HG02852 (cell line): ENCODE results near the gene FAM114A1.
A peak's percentile ranks its signal among the peaks of the same experiment; 100 is the strongest.

Source experiments
- ATAC-seq: cut with Tn5 transposase; IDR thresholded peaks from one replicate; pipeline ENCODE4 v1.9.1; 2021; ENCODE audit warnings: mild to moderate bottlenecking, moderate library complexity; ENCODE audit not compliant: unreplicated experiment

Gene FAM114A1

DNA sequence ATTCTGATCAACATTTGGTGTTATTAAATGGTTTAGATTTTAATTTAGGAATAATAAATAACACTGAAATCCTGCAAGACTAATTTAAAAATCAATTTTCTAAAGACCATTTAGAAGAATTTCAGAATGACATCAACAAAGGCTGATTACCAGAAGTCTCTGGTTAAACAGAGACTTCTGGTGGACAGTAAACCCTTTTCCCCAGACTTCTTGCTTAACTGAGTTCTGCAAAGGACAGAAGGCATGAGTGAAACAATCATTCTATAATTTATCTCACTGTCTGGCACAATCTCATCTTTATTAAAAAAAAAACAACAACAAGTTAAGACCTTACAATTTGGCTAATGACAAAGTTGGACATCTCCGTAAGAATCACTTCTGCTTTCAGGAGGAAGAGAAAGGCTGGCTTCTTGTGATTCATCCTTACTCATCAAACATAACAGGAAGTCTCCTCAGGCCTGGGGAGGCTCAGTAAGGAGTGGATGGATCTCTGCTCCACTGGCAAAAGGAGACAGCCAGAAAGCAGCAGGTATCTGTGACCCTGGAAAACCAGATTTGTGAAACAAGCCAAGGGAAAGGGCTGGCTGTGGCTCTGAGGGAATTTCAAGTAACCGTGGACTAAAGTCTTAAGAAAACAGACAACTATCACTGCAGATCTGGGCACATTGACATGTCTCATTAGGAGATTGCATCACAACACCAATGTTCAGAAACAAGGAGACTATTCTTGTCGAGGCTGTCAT, 10.1 kb upstream of the FAM114A1 start:
- peak; percentile 73 for ATAC-seq

DNA sequence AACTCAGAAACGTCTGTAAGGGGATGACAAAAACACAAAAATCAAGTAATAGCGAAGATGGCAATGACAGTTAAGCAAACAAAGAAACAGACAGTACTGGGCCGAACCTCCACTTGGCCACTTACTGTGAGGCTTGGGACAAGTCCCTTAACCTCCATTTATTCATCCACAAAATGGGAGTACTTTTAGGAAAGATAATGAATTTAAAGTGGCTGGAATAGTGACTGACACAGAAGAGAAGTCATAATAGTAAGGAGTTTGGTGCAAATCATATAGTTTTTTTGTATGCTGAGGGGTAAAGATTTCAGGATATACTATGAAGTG, 9.5 kb upstream of the FAM114A1 start:
- ATAC-seq: no peak

DNA sequence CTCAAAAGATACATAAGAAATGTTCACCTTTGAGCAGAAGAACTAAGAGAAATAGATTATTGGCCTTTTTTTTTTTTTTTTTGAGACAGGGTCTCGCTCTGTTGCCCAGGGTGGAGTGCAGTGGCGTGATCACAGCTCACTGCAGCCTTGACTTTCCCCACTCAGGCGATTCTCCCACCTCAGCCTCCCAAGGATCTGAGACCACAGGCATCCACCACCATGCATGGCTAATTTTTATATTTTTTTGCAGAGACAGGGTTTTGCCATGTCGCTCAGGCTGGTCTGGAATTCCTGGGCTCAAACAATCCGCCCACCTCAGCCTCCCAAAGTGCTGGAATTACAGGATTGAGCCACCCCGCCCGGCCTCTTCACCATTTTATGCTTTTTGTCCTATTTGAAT, 8.1 kb upstream of the FAM114A1 start:
- no peak for ATAC-seq

DNA sequence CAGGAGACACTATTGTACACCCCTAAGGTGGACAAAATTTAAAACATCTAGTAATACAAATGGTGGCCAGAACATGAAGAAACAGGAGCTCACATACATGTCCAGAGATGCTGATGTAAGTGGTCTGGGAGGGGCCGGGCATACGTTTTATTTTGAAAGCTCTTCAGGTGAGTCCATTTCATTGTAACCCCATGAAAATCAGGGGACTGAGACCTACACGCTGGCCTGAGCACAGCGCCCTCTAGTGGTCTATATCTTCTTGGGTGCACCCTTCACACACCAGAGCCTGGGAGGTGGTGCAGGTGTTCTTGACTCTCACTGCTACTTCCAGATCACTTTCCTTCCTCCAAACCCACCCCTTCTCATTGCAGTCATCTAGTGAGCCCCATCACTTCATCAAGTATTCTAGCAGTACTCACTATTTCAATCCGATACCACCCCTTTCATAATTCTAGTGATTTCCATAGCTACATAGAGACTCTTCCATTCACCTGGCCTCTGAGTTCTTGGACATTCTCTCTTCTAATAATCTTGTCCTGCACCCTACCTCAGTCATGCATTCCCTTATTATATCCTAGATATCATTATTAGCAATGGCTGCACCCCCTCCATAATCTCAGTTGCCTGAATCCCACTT, 6.7 kb upstream of the FAM114A1 start:
- ATAC-seq: peak; percentile 50

DNA sequence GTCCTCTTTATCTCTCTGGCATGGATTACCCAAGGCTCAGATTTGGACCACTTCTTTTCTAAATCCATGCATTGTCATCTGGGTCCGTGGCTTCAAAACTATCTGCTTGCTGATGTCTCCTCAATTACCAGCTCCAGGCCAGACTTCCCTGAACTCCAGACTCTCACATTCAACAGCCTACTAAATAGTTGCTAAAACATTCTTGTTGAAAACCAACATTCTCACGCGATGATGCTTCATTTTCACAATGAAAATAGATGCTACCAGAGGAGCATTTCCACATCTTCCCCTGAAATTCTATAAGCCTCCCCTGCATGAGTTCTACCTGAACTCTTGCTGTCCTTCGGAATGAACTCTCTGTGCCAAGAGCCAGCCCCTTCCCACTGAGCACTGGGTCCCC, 5.8 kb upstream of the FAM114A1 start:
- ATAC-seq: no peak

DNA sequence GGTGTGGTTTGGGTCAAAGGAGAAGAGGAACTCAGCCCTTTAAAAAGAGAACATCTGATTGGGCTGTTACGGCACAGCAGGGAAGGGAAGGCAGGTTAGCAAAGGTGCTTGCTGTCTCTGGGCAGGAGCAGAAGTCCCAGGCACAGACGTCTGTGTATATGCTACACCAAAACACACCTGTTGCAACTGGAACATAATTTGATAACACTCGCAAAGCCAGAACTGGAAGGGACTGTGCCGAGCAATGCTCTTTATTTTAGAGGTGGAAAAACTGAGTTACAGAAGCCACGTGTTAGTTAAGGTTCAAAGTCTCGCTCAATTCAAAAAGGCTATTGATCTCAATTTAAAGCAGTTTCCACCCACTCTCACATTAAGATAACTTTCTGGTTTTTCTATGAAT, 2.2 kb upstream of the FAM114A1 start:
- no peak for ATAC-seq

DNA sequence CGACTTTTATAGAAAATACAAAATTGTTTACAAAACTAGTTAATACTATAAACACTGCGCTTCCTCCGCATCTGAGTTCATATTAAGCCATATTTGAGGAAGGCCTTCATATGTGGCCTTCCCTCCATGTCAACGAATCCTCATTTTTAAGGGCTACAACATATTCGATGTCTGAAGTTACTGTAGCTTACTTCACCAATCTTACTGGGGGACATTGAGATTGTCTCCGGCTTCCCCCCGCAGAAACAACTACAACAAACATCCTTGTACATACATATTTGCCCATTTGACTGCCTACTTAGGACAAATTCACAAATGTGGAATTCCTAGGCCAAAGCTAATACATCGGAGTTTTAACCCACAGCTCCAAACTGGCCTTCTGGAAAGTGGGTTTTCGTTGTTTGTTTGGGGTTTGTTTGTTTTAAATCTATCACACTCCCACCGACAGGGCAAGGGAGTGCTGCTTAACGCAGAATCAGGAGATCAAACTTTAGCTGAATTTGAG, 581 bp upstream of the FAM114A1 start:
- ATAC-seq: peak; percentile 21

DNA sequence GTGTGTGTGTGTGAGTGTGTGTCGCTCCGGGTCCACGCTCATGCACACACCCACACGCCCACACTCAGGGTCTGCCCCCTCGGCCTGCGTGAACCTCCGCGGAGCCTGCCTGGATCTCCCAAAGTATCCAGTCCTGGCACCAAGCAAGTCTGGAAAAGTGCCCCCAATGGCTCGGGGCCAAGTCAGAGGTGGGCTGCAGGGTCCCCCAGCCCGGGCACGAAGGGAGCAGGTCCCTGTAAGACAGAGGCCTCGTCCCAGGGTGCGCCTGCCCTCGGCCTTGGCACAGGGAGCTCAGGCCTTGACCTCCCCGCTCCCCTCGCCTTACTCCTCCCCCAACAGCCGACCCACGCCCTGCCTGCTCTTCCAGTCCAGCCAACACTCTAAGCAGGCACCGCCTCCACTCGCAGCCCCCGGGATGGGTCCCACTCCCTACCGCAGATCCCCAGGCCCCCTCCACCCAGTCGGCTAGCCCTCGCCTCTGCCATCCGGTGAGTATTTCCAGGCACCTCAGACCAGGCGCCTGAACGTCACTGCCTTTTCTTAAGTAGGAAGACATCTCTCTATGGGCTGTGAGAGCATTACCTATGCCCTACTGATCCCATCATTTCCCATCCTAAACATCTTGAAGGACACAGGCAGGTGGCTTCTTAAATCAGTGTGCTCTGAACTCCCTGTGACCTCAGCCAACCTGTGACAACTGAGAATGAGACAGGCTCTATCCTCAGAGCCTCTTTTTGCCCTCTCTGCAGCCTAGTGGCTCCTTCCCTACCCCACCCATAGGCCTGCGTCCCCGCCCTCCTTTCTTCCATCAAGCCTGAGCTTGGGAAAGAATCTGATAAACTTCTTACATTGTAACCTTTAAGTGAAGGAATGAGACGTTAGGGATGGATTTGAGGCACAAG, 704 bp downstream of the FAM114A1 start:
- no peak for ATAC-seq

DNA sequence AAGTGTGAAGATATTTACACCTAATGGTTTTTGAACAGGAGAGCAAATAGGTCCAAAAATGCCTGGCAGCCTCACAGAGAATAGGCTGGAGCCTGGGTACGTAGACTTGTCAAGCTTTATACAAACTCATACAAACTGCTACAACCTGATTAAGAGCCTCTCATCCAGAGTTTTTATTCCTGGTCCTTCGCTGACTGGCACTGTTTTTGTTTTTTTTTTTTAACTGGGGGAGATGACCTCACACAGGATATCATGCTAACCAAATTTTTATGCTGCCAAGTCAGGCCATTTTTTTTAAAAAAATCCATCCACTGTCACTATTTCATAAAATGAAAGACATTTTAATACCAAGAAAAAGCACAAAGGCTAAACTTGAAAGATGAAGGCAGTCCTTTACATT, 1.9 kb downstream of the FAM114A1 start:
- no peak for ATAC-seq

DNA sequence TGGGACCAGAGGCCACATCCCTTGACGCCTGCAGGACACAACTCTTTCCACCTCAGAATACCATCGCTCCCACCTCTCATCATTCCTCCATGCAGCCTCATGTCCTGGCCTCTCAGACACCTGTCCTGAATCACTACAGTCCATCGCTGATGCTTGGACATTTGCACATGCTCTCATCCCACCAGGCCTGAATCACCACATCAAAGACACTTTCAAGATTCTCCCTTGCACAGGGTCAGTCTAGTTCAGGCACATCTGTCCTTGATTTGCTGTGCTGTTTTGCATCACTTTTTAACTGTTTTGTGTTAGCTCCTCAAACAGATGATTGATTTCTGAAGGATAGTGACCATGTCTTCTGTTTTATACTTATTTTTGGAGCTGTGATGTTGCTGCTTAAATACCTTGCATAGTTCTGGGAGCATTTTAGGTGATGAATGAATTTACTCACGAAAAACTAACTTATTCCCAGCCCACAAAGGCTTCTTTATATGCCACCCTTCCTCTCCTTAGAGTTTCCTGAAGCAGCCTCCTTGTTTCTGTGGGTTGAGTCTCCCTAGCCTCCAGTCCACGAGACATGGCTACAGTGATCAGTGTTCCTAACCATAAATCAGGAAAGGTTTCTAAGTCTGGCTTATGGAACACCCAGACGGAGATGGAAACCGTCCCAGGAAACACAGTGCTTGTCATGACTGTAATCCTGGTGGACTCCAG, 2.6 kb downstream of the FAM114A1 start:
- ATAC-seq: no peak

DNA sequence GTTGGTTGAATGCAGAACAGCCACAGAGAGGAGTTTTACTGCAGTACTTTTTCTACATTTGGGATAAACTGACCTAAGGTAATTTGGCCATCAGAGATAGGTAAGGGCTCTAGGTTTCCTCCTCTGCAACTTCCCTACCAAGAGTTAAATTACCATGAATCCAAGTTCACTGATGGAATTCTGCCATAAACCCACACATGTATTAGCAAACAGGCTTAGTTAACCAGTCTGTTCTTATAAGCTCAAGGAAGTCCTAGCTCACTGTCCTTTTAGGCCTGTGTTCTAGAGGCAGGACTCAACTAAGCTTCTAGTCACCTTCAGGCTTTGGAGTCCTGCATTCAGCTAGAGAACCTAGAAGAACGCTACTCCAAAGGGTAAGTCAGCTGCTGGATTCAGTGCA, 4.0 kb downstream of the FAM114A1 start:
- ATAC-seq: no peak

DNA sequence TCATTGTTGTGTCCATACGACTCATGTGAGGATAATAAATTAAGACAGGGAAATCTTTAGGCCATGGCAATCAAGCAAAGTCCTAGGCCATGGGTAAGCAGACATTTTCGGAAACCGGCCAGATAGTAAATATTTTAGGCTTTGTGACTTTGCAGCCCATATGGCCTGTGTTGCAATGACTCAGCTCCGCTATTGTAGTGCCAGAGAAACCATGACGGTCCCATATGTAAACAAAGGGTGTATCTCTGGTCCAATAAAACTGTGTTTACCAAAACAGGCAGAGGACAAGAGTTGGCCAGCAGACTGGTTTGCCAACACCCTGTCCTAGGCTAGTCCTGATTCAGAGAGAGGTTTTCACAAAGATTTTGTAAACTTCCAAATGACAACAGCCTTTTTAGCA, 5.0 kb downstream of the FAM114A1 start:
- ATAC-seq: no peak

DNA sequence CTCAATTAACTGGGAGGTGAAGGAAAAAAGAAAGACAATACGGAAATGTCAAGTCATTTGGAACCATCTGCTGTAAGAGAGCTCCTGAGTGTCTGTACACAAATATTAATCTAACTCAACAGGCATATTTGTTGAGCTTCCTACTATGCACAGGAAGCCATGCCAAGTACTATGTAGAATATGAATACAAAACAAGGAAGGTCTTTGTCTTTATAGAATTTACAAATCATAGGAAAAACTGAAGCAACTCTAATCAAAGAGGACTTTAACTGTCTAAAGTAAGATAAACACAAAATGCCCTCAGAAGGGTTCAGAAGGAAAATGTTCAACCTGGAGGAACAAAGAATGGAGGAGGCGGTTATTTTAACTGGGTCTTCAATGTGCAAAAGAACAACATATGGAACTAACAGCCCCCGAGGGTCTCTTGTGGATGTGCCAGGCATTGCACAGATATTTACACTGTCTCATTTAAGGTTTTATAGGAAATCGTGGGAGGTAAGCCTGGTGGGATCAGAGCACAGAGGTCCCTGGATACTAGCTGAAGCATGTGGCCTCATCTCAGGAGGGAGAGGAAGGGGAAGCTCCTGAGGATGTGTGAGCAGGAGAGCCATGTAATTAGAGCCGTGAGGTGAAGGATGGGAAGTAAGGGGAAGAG, 5.8 kb downstream of the FAM114A1 start:
- no peak for ATAC-seq

DNA sequence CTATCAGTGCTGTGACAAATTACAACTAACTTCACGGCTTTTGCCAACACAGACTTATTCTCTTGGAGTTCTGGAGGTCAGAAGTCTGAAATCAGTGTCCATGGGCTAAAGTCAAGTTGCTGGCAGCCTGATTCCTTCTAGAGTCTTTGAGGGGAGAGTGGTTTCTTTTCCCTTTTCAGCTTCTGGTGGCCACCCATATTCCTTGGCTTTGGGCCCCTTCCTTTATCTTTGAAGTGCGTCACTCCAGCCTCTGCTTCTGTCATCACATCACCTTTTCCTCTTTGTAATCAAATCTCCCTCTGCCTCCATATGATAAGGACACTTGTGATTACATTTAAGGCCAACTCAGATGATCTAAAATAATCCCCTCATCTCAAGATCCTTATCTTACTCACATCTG, 9.0 kb downstream of the FAM114A1 start:
- ATAC-seq: no peak

DNA sequence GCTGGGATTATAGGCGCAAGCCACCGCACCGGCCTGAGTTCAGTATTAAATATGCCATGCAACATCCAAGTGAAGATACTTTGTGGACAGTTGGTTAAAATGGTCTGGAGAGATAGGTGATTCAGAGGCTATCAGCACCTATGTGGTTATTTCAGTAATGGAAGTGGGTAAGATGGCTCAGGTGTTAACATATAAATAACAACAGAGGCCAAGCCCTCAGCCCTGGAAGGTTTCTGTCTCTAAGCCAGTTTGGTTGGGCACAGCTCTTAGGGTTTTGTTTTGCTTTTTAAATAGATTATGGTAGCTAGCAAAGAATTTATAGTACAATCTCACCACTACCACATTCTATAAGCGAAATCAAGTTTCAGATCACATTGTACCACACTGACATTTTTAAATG, 16.6 kb downstream of the FAM114A1 start:
- ATAC-seq: no peak

DNA sequence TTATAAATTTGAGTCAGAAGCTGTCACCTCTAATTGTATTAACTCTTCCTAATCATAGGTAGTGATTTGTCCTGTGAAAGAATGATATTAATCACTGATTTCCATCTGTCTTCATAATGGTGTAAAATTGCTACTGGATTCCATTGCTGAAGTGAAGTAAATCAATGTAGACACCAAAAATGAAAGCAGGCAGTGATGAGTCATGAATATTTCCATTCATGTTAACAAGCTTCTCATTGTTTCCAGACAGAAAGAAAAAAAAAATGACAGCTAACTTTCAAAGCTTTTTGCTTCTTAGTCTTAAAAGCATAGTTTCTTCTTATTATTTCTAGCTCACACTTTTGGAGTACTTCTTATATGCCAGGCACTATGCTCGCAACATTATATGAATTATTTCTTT, 21.5 kb downstream of the FAM114A1 start:
- peak; percentile 56 for ATAC-seq

DNA sequence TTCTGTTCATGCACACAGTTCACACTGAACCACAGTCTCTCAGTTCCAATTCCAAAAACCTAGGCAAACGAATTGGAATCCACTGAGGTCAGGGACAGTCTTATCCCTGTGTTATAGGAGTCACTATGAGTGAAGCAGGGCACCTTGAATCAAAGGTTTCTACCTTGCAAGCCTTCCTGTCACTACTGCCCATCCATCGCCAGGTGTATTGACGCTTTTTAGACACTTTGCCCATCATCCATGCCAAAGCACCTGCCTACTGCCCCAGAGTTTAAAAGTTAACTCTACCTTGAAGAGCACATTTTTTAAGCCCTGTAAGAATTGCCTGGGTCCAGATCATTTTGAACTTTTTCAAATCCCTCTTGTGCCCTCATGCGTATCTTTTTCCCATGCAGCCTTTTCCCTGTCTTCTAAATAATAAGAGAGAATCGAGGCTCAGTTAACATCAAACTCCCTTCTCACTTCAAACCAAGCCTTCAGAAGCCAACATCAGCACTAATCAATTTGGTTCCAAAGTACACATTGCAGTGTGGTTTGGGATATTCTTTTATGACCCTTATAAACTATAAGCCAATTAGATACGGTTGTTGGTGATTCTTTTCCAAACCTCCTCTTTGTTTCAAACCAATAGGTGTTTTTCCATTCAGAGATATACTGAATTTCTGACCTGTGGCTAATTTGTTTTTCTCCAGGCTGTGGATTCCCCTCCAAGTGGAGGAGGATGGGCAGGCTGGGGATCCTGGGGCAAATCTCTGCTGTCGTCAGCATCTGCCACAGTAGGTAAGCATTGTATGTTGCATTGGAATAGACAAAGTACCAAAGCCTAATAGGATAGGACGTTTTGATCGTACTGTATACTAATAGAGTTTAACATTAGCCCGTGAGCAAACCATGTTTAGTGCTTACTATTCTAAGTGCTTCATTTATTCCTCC, 23.7 kb downstream of the FAM114A1 start:
- ATAC-seq: no peak

DNA sequence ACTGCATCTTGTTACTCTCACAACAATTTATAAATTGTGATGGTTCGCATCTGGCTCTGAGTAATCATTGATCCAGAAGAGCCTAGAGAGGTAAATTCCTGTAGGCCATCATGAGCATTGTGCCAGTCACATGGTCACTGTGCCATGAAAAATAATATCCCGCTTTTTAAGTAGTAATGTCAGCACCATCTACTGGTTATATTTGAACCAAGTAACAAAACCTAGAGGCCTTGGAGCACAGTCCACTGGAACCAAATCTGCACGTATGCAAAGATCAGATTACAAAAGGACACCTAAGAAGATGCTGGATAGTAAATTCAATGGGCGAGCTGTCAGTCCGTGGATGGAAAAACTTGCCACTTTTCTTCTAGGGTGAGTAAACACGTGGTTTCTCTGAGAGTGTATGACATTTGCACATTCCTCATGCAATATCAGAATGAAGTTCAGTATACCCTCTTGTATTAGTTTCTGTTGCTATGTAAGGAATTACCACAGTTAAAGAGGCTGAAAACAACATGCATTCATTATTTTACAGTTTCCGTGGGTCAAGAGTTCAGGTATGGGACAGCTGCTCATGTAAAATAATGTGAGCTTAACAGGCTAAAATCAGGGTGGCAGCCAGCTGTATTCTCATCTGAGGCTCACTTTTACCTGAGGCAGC, 26.8 kb downstream of the FAM114A1 start:
- ATAC-seq: no peak

DNA sequence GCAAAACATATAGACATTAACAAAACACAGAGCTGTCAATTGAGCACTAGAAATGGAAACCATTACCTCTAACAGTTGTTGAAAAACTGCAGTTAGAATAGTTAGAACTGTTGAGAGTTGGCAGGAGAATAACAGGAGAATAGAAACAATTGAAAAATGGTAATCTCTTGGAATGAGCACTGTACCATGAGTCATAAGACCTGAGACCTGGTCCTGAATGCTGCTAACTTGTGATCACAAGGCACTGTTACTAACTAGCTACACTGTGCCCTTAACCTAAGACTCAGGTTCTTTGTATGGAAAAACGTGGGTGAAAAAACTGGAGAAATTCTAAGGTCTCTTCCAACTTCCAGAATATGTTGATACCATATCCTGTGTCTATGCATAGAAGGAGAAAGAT, 29.3 kb downstream of the FAM114A1 start:
- no peak for ATAC-seq
